Measurements from ENCODE around the gene MPPE1. TPM values are rescaled to one million over a fixed set of nuclear protein-coding genes. Genes with fewer than 3 reads are reported as not detected.
"Not testable (repeated sequence)": the region's sequence is repeated elsewhere in the genome, so short reads cannot be mapped to it uniquely, and the experiment has no call there.

Gene MPPE1
- total RNA-seq, 1 donor from 2014 or later = 20.9 TPM

DNA sequence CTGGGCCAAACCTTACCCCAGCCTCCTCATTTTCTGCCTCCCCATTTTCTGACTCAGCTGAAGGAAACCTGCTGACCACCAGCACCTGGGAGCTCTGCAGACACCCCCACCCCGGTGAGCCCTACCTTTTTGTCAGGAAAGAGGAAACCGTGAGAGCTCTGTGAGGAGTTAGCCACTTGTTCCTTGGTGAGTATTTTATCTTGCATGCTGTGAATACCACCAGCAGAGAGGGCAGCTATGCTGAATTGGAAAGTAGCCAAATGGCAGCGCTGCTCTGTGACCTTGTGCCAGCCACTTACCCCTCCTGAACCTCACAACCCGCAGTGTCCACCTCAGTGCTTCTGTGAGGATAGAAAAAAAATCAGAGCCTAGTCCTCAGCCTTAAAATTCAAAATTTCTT, 2.5 kb downstream of the MPPE1 start:
- Histone ChIP-seq H3K36me3 (ENCODE audit: control insufficient read depth in 3 of 3, insufficient read depth in 3 of 3, low read length in 3 of 3) (peaks cover 12 to 20% (median 15%) of the 10 kb centered on the region in 3 donors), H3K9ac (ENCODE audit: low read depth in 1 of 3, low read length in 3 of 3) (no peak overlapping the region), H3K27ac (ENCODE audit: low read depth, low read length) (no peak overlapping the region), H3K27me3 (ENCODE audit: control insufficient read depth in 3 of 3, insufficient read depth in 3 of 3, low read length in 3 of 3) (no peaks in the 10 kb centered on the region), H3K4me1 (ENCODE audit: control insufficient read depth in 3 of 3, insufficient read depth in 3 of 3, low read length in 3 of 3) (peaks cover 11 to 19% (median 15%) of the 10 kb centered on the region in 3 donors), H3K9me3 (ENCODE audit: control insufficient read depth in 3 of 3, low read length in 3 of 3) (no peaks in the 10 kb centered on the region), H3K4me3 (ENCODE audit: low read length in 3 of 3) (no peak overlapping the region)

DNA sequence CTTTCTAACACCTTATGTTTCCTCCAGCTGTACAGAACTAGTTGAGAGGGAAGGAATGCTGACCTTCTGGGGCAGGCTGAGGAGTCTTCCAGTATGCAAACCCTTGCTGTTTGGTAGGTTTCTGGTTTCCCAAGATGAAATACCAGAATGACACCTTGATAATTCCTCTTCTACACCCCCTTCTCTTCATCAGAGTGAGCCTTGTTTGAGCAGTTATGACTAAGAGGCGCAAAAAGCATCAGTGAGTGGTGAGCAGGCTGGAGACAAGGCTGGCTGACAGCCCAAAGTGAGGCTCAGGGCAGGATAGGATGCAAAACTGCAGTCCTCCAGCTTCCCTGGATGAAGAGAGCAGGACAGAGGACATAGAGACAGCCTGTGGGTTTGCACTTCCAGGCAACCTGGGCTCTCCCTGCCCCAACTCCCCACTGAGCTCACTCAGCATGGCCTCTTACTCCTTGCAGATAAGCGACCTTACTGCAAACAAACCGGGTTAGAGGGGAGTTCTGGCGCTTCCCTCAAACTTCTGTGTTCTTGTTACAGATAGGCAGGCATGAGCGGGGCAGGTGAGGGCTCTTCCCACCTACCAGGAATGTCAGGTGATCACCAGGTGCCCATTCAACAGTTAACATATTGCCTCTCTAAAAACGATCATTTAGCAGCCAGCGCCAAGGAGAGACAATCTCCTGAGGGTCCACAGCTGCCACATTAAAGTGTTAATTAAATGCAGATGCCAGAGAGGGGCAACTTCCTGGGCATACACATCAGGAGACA, 5.4 kb downstream of the MPPE1 start:
- H3K9ac ChIP-seq (ENCODE audit: low read depth in 1 of 3, low read length in 3 of 3) = no peak overlapping the region
- peaks cover 12 to 20% (median 15%) of the 10 kb centered on the region in 3 donors for H3K36me3 ChIP-seq (ENCODE audit: control insufficient read depth in 3 of 3, insufficient read depth in 3 of 3, low read length in 3 of 3)
- H3K27ac ChIP-seq (ENCODE audit: low read depth, low read length) = no peak overlapping the region
- no peaks in the 10 kb centered on the region for H3K9me3 ChIP-seq (ENCODE audit: control insufficient read depth in 3 of 3, low read length in 3 of 3)
- peaks cover 7 to 9% (median 7%) of the 10 kb centered on the region in 3 donors for H3K4me1 ChIP-seq (ENCODE audit: control insufficient read depth in 3 of 3, insufficient read depth in 3 of 3, low read length in 3 of 3)
- no peaks in the 10 kb centered on the region for H3K27me3 ChIP-seq (ENCODE audit: control insufficient read depth in 3 of 3, insufficient read depth in 3 of 3, low read length in 3 of 3)
- H3K4me3 ChIP-seq (ENCODE audit: low read length in 3 of 3) = no peak overlapping the region

GRCh38 chr18:11901826-11902438, 6.2 kb downstream of the MPPE1 start:
- peaks cover 12 to 20% (median 15%) of the 10 kb centered on the region in 3 donors for H3K36me3 ChIP-seq (ENCODE audit: control insufficient read depth in 3 of 3, insufficient read depth in 3 of 3, low read length in 3 of 3)
- H3K9me3 ChIP-seq (ENCODE audit: control insufficient read depth in 3 of 3, low read length in 3 of 3) = no peaks in the 10 kb centered on the region
- peaks cover 0 to 2% (median 1%) of the 10 kb centered on the region in 3 donors for H3K4me1 ChIP-seq (ENCODE audit: control insufficient read depth in 3 of 3, insufficient read depth in 3 of 3, low read length in 3 of 3)
- no peak overlapping the region for H3K27ac ChIP-seq (ENCODE audit: low read depth, low read length)
- H3K27me3 ChIP-seq (ENCODE audit: control insufficient read depth in 3 of 3, insufficient read depth in 3 of 3, low read length in 3 of 3) = no peaks in the 10 kb centered on the region
- no peak overlapping the region for H3K9ac ChIP-seq (ENCODE audit: low read depth in 1 of 3, low read length in 3 of 3)
- H3K4me3 ChIP-seq (ENCODE audit: low read length in 3 of 3) = no peak overlapping the region

- Histone ChIP-seq H3K4me1 (ENCODE audit: control insufficient read depth in 3 of 3, insufficient read depth in 3 of 3, low read length in 3 of 3) (no peaks in the 10 kb centered on the region), H3K27ac (ENCODE audit: low read depth, low read length) (no peak overlapping the region), H3K36me3 (ENCODE audit: control insufficient read depth in 3 of 3, insufficient read depth in 3 of 3, low read length in 3 of 3) (peaks cover 20 to 22% (median 22%) of the 10 kb centered on the region in 3 donors), H3K9ac (ENCODE audit: low read depth in 1 of 3, low read length in 3 of 3) (no peak overlapping the region), H3K9me3 (ENCODE audit: control insufficient read depth in 3 of 3, low read length in 3 of 3) (no peaks in the 10 kb centered on the region), H3K27me3 (ENCODE audit: control insufficient read depth in 3 of 3, insufficient read depth in 3 of 3, low read length in 3 of 3) (no peaks in the 10 kb centered on the region), H3K4me3 (ENCODE audit: low read length in 3 of 3) (no peak overlapping the region)
Measured at GRCh38 chr18:11899063-11899462, 9.1 kb downstream of the MPPE1 start.

DNA sequence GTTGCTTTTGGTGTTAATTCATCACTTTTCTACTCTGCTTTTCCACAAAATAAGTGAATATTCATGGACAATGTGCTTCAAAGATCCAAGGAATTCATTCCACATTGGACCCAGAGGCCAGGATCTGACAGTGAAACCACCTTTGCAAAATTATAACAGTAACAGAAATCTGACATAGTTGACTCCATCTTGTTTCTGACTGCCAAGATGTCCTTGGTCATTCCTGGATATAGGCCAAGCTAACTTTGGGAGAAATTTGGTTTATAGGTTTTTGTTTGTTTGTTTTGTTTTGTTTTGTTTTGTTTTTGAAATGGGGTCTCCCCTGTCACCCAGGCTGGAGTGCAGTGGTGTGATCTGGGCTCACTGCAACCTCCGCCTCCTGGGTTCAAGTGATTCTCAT, 10.3 kb downstream of the MPPE1 start:
- Histone ChIP-seq H3K9ac (ENCODE audit: low read depth in 1 of 3, low read length in 3 of 3) (no peak overlapping the region), H3K27me3 (ENCODE audit: control insufficient read depth in 3 of 3, insufficient read depth in 3 of 3, low read length in 3 of 3) (no peaks in the 10 kb centered on the region), H3K27ac (ENCODE audit: low read depth, low read length) (no peak overlapping the region), H3K4me1 (ENCODE audit: control insufficient read depth in 3 of 3, insufficient read depth in 3 of 3, low read length in 3 of 3) (no peaks in the 10 kb centered on the region), H3K4me3 (ENCODE audit: low read length in 3 of 3) (no peak overlapping the region), H3K36me3 (ENCODE audit: control insufficient read depth in 3 of 3, insufficient read depth in 3 of 3, low read length in 3 of 3) (peaks cover 20 to 26% (median 25%) of the 10 kb centered on the region in 3 donors), H3K9me3 (ENCODE audit: control insufficient read depth in 3 of 3, low read length in 3 of 3) (no peaks in the 10 kb centered on the region)

- H3K4me1 ChIP-seq (ENCODE audit: control insufficient read depth in 3 of 3, insufficient read depth in 3 of 3, low read length in 3 of 3); H3K9ac ChIP-seq (ENCODE audit: low read depth in 1 of 3, low read length in 3 of 3); H3K9me3 ChIP-seq (ENCODE audit: control insufficient read depth in 3 of 3, low read length in 3 of 3); H3K27ac ChIP-seq (ENCODE audit: low read depth, low read length); H3K4me3 ChIP-seq (ENCODE audit: low read length in 3 of 3); H3K27me3 ChIP-seq (ENCODE audit: control insufficient read depth in 3 of 3, insufficient read depth in 3 of 3, low read length in 3 of 3): not testable (repeated sequence)
- H3K36me3 ChIP-seq (ENCODE audit: control insufficient read depth in 3 of 3, insufficient read depth in 3 of 3, low read length in 3 of 3) = peaks cover 26 to 45% (median 44%) of the 10 kb centered on the region in 3 donors
Measured at GRCh38 chr18:11892438-11892837, 15.7 kb downstream of the MPPE1 start.

- H3K9ac ChIP-seq (ENCODE audit: low read depth in 1 of 3, low read length in 3 of 3) = no peak overlapping the region
- no peak overlapping the region for H3K4me3 ChIP-seq (ENCODE audit: low read length in 3 of 3)
- no peaks in the 10 kb centered on the region for H3K4me1 ChIP-seq (ENCODE audit: control insufficient read depth in 3 of 3, insufficient read depth in 3 of 3, low read length in 3 of 3)
- peaks cover 31 to 52% (median 49%) of the 10 kb centered on the region in 3 donors for H3K36me3 ChIP-seq (ENCODE audit: control insufficient read depth in 3 of 3, insufficient read depth in 3 of 3, low read length in 3 of 3)
- no peaks in the 10 kb centered on the region for H3K9me3 ChIP-seq (ENCODE audit: control insufficient read depth in 3 of 3, low read length in 3 of 3)
- H3K27ac ChIP-seq (ENCODE audit: low read depth, low read length) = no peak overlapping the region
- no peaks in the 10 kb centered on the region for H3K27me3 ChIP-seq (ENCODE audit: control insufficient read depth in 3 of 3, insufficient read depth in 3 of 3, low read length in 3 of 3)
Measured at GRCh38 chr18:11891737-11892136, 16.4 kb downstream of the MPPE1 start.

DNA sequence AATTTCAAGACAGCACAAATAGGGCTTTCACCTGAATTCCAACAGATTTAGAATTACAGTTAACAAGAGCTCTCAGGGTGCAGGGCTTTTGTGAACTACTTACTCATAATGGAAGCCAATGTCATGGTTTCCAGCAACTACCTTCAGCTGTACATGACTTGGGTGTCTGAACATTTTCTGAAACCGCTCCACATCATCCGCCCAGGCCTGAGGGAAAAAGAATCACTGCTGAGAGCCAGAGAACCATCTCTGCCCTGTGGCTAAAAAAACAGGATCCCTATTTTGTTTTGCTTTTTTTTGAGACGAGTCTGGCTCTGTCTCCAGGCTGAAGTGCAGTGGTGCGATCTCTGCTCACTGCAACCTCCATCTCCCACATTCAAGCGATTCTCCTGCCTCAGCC, 18.8 kb downstream of the MPPE1 start:
- H3K4me3 ChIP-seq (ENCODE audit: low read length in 3 of 3) = no peak overlapping the region
- no peaks in the 10 kb centered on the region for H3K27me3 ChIP-seq (ENCODE audit: control insufficient read depth in 3 of 3, insufficient read depth in 3 of 3, low read length in 3 of 3)
- H3K9ac ChIP-seq (ENCODE audit: low read depth in 1 of 3, low read length in 3 of 3) = no peak overlapping the region
- H3K4me1 ChIP-seq (ENCODE audit: control insufficient read depth in 3 of 3, insufficient read depth in 3 of 3, low read length in 3 of 3) = no peaks in the 10 kb centered on the region
- no peak overlapping the region for H3K27ac ChIP-seq (ENCODE audit: low read depth, low read length)
- H3K9me3 ChIP-seq (ENCODE audit: control insufficient read depth in 3 of 3, low read length in 3 of 3) = no peaks in the 10 kb centered on the region
- peaks cover 44 to 63% (median 60%) of the 10 kb centered on the region in 3 donors for H3K36me3 ChIP-seq (ENCODE audit: control insufficient read depth in 3 of 3, insufficient read depth in 3 of 3, low read length in 3 of 3)

DNA sequence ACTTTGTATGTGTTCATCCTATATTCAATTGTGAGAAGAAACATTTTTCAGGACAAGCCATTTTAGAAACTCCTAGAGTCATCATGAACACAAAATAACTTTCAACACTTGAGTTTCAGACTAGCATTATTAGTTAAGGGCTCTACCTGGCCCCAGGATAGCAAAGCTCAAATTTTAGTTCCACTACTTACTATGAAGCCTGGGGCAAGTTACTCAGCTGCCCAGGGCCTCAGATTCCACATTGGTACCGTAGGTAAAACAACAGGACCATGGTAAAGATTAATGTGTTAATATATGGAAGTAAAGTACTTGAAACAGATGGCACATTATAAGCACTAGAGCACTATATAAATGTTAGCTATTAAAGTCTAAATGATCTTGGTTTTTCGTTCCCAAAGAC, 19.4 kb downstream of the MPPE1 start:
- Histone ChIP-seq H3K9ac (ENCODE audit: low read depth in 1 of 3, low read length in 3 of 3) (no peak overlapping the region), H3K36me3 (ENCODE audit: control insufficient read depth in 3 of 3, insufficient read depth in 3 of 3, low read length in 3 of 3) (peaks cover 48 to 69% (median 65%) of the 10 kb centered on the region in 3 donors), H3K4me1 (ENCODE audit: control insufficient read depth in 3 of 3, insufficient read depth in 3 of 3, low read length in 3 of 3) (no peaks in the 10 kb centered on the region), H3K9me3 (ENCODE audit: control insufficient read depth in 3 of 3, low read length in 3 of 3) (no peaks in the 10 kb centered on the region), H3K27ac (ENCODE audit: low read depth, low read length) (no peak overlapping the region), H3K27me3 (ENCODE audit: control insufficient read depth in 3 of 3, insufficient read depth in 3 of 3, low read length in 3 of 3) (no peaks in the 10 kb centered on the region), H3K4me3 (ENCODE audit: low read length in 3 of 3) (no peak overlapping the region)
